RPMI7951 (cell line): ENCODE results near the gene TMEM101. TPM values are rescaled to one million over a fixed set of nuclear protein-coding genes. Genes with fewer than 3 reads are reported as not detected.
"Not testable (repeated sequence)": the region's sequence is repeated elsewhere in the genome, so short reads cannot be mapped to it uniquely, and the experiment has no call there.

Experiments
- DNase-seq: peaks from one replicate; pipeline ENCODE4 v3.0.0-alpha.2; 2012; ENCODE audit warnings: low read depth
- total RNA-seq: library from RNA; depleted of rRNA; stranded (reverse); fragments of >200 nt; shearing (Covaris generic); gene quantifications from 2 replicates; pipeline ENCODE4 v1.2.3, GENCODE V29; 2014; rRNA removed

Gene TMEM101
- total RNA-seq, 1 experiment from 2014 or later: 48.3 TPM

DNA sequence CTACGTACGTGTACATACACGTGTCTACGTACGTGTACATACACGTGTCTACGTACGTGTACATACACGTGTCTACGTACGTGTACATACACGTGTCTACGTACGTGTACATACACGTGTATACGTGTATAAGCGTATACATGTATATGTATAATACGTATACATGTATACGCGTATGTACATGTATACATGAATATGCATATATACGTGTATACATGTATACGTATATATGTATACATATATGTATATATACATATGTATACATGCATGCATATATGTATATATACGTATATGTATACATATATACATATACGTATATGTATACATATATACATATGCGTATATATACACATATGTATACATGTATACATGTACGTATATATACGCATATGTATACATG, 38.9 kb downstream of the TMEM101 start:
- DNase-seq: no peak

DNA sequence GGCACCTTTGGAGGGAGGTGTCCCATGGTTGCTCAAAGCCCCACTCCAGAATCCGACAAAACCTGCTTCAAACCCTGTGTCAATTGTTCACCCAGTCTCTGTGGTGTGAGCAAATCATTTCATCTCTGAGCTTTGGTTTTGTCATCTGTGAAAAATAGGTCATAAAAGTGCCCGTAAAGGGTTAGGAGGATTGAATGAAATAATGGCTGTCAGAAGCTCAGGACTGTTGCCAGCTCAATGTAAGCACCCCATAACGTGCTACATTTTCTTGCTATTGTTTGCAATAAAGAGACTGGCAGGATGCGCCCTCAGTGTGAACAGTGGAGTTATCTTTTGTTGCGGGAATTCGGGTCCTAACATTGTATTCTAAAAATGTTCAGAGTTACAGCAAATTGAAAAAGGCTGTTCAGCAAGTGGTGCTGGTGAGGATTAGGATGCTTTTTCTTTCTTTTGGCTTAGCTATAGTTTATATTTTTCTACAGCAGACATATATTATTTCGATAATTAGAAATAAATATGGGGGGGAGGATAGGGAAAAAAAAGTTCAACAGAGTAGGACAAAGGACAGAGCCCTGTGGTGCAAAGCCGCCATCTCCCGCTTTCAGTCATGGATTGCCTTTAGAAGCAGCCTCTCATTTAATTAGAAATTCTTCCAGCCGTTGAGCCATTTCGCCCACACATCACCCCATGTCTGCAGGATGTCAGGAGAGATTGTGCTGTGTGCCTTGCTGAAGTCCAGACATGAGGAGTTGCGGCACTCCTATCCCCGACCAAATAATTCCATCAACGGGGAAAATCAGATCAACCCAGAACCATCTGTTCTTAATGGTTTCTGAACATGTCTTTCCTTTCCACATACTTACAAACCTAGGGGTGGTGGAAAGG, 40.1 kb downstream of the TMEM101 start:
- no peak for DNase-seq

DNA sequence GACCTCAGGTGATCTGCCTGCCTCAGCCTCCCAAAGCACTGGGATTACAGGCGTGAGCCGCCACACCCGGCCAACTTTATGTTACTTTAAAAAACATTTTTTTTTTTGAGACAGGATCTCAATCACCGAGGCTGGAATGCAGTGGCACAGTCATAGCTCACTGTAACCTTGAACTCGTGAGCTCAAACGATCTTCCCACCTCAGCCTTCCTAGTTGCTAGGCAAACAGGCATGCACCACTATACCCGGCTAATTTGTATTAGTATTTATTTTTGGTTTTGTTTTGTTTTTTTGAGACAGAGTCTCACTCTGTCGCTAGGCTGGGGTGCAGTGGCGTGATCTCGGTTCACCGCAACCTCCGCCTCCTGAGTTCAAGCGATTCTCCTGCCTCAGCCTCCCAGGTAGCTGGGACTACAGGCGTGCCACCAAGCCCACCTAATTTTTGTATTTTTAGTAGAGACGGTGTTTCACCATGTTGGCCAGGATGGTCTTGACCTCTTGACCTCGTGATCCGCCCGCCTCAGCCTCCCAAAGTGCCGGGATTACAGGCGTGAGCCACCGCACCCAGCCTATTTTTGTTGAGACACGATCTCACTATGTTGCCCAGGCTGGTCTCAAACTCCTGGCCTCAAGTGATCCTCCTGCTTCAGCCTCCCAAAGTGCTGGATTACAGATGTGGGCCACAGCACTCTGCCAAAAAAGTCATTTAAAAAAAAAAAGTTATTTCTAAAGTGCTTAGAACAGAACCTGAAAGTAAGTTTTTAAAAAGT, 42.1 kb downstream of the TMEM101 start:
- DNase-seq: not testable (repeated sequence)

DNA sequence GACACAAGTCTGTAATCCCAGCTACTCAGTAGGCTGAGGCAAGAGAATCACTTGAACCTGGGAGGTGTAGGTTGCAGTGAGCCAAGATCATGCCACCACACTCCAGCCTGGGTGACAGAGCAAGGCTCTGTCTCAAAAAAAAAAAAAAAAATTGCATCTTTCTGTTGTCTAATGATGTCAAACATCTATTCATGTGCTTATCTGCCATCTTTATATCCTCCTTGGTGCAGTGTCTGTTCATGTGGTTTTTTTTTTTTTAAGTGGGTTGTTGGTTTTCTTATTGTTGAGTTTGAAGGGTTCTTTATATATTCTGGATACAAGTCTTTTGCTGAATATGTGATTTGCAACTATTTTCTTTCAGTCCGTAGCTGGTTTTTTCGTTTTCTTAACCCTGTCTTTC, 43.3 kb downstream of the TMEM101 start:
- DNase-seq: not testable (repeated sequence)

DNA sequence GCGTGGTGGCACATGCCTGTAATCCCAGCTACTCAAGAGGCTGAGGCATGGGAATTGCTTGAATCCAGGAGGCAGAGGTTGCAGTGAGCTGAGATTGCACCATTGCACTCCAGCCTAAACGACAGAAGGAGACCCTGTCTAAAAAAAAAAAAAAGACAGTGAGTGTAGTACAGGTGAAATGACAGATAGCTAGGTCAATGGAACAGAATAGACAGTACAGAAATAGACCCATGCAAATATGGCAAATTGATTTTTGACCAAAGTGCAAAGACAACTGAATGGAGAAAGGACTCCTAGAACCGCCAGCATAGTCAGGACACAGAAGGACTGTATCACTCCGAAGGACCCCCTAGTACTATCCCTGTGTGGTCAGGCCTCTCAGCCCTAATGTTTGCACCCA, 44.4 kb downstream of the TMEM101 start:
- DNase-seq: no peak

DNA sequence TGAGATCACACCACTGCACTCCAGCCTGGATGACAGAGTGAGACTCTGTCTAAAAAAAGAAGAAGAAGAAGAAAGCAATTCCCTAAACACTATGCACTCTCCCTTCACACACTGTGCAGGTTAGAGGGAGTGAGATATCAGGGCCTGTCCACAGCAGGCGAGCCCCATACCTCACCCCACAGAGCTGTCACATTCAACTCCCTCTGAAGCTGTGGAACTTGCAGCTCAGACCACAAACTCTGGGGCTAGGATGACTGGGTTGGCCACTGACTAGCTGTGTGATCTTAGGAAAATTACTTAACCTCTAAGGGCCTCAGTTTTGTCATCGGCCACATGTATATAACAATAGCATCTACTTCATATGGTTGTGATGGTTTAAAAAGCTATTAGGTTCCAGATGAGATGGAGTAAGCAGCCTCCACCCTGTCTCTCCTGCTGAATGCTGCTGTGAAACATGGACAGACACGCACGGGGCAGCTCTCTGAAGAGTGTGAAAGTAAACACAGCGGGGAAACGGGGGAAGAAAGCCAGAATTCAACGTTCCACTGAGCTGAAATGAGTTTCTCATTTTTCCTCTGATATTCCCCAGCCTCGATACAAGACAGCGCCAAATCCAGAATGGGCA, 47.4 kb downstream of the TMEM101 start:
- DNase-seq: no peak

DNA sequence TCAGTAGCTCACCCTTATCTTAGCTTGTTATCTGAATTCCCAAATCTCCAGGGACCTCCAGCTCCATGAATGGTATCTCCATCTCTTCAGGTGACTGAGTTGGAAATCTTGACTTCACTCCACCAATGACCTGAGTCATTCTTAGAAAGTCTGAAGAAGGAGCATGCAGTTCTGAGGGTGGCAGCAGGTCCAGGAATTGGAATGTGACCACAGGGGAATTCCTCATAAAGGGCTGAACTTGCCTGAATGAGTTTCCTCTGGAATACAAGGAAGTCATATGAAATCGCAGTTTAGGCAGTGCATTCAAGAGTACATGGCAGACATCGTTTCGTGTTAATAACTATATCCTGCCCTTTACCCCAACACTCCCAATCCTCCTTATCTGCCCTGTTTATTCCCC, 48.5 kb downstream of the TMEM101 start:
- peak; percentile 13 for DNase-seq

DNA sequence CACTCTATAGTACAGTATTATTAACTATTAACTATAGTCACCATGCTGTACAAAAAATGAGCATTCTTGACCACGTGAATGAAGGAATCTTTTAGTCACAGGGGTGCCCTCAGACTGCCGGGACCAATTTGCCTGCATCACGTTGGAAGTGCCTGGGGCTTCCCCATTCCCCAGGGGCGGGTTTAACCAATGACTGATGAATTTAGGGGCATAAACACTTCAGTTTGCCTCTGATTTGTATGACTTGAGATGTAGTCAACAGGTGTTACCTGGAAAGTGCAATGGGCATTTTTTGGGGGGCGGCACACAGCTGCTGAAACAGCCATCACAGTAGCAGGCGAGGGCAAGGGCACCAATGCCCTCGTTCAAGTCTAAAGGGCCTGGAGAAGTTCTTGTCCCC, 52.3 kb downstream of the TMEM101 start:
- no peak for DNase-seq

DNA sequence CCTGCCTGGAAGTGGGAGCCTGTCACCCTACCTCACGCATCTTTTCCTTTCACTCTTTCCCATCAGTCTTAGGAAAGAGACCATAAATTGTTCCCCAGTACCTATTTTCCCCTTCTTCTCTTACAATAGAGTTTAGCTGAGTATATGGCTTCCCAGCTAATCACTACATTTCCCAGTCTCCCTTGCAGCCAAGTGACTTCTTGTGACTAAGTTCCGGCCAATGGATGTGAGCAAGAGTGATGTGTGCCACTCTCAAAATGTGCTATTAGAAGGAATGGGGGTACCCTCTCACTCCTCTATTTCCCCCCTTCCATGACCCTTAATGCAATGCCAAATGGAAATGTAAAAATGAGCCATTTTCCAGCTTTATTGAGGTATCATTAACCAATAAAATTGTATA, 52.8 kb downstream of the TMEM101 start:
- no peak for DNase-seq

DNA sequence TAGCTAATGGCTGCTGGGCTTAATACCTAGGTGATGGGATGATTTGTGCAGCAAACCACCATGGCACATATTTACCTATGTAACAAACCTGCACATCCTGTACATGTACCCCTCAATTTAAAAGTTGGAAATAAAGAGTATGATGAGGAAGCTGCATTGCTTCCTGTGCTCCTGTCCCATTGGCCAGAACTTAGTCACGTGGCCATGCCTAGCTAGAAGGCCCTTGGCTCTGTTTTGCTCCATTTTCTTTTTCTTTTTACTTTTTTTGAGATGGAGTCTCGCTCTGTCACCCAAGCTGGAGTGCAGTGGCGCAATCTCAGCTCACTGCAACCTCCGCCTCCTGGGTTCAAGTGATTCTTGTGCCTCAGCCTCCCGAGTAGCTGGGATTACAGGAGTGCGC, 53.5 kb downstream of the TMEM101 start:
- DNase-seq: not testable (repeated sequence)

Other genes with a start within 250 kb of the TMEM101 start
- gene DUSP3, start 236.0 kb downstream of the TMEM101 start, total RNA-seq: 32.3 and 32.4 TPM in 2 replicates
- gene CFAP97D1, start 234.5 kb downstream of the TMEM101 start, total RNA-seq: not detected in 2 replicates
- gene MPP3, start 181.8 kb downstream of the TMEM101 start, total RNA-seq: 4.9 and 6.1 TPM in 2 replicates
- not detected in 2 replicates for gene CD300LG, start 167.8 kb downstream of the TMEM101 start, total RNA-seq
- gene MPP2, start 107.4 kb downstream of the TMEM101 start, total RNA-seq: 0.78 and 0.96 TPM in 2 replicates
- gene PPY, start 72.5 kb downstream of the TMEM101 start, total RNA-seq: not detected in 2 replicates
- not detected in 2 replicates for gene PYY, start 61.0 kb downstream of the TMEM101 start, total RNA-seq
- gene NAGS, start 10.3 kb downstream of the TMEM101 start, total RNA-seq: 1.8 and 3.3 TPM in 2 replicates
- 29.2 and 30.9 TPM in 2 replicates for gene LSM12, start 51.7 kb upstream of the TMEM101 start, total RNA-seq
- gene G6PC3, start 55.8 kb upstream of the TMEM101 start, total RNA-seq: 18.2 and 22.9 TPM in 2 replicates
- 14.3 and 19.9 TPM in 2 replicates for gene HDAC5, start 108.7 kb upstream of the TMEM101 start, total RNA-seq
- gene HROB, start 127.0 kb upstream of the TMEM101 start, total RNA-seq: 7.3 and 9.9 TPM in 2 replicates
- not detected in 2 replicates for gene ASB16, start 155.7 kb upstream of the TMEM101 start, total RNA-seq
- gene TMUB2, start 172.0 kb upstream of the TMEM101 start, total RNA-seq: 19.4 and 25.0 TPM in 2 replicates
- gene ATXN7L3, start 184.9 kb upstream of the TMEM101 start, total RNA-seq: 19.5 and 27.1 TPM in 2 replicates
- 40.4 and 41.1 TPM in 2 replicates for gene UBTF, start 204.7 kb upstream of the TMEM101 start, total RNA-seq